VCaP (cell line): ENCODE data around the gene RPEL1.

Source experiments
- H3K27ac ChIP-seq: fragments of 450-650 bp; 2 replicates; pipeline ENCODE4 v1.5.1; 2017
- TF ChIP-seq, protein P1 (sequence below): fragments of 450-650 bp; conservative IDR thresholded peaks from 2 replicates; pipeline ENCODE4 v1.5.1; 2017; ENCODE audit warnings: mild to moderate bottlenecking, moderate library complexity

Gene RPEL1

DNA sequence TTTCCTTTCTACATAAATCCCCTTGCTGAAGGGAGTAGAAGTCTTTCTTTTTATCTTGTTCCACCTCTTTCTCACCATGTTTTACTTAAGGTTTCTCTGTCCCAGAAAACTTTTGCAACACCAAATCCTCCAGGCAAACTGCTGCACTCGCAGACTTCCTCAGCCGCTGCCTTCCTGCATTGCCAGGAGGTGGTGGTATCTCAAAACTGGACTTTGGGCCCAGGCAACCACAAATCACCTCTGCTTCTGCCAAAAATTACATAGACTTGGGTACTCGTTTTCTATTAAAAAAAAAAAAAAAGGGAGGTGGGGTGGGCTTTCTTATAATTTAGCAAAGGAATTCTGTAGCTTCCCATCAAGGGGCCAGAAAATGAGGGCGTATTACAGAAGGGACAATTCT lies 45.9 kb downstream of the RPEL1 start:
- TF ChIP-seq, protein P1, sequence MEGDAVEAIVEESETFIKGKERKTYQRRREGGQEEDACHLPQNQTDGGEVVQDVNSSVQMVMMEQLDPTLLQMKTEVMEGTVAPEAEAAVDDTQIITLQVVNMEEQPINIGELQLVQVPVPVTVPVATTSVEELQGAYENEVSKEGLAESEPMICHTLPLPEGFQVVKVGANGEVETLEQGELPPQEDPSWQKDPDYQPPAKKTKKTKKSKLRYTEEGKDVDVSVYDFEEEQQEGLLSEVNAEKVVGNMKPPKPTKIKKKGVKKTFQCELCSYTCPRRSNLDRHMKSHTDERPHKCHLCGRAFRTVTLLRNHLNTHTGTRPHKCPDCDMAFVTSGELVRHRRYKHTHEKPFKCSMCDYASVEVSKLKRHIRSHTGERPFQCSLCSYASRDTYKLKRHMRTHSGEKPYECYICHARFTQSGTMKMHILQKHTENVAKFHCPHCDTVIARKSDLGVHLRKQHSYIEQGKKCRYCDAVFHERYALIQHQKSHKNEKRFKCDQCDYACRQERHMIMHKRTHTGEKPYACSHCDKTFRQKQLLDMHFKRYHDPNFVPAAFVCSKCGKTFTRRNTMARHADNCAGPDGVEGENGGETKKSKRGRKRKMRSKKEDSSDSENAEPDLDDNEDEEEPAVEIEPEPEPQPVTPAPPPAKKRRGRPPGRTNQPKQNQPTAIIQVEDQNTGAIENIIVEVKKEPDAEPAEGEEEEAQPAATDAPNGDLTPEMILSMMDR = no peak
- no peak overlapping the region for H3K27ac ChIP-seq

DNA sequence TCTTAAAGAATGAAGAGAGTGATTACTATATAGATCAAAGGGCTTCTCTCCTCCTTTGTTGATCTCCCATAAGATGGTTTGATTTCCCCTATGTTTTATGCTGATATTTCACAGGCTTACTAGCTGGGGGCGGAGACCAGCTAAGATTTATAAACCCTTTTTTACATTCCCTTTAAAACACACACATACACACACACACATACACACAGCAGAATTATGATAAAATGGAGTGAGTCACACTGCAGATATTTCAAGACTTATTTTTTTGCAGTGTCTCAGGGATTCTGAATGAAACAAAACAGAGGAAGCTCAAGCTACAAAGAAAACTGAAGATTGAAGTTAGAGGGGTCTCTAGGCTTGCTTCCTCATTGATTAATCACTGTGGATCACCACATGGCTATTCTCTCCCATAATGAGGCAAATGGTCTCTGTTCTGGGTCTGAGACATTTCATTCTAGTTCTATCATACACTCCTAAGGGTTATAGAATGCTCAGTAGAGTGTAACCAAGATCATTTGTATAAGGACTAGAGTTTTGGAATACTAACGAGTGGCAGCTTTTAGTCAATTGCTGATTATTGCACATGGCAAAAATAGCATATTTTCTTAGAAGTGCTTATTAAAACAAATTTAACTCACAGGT lies 49.8 kb downstream of the RPEL1 start:
- TF ChIP-seq, protein P1 = no peak
- H3K27ac ChIP-seq = no peak overlapping the region
